Loucy (cell line): Measurements from ENCODE around the gene ANKRD60.

Experiments used
- H2AFZ ChIP-seq: fragments of 200-600 bp; sonication (generic); 2 replicates; pipeline ENCODE4 v1.6.0; 2016; ENCODE audit warnings: antibody characterized with exemption, mild to moderate bottlenecking, low read length, moderate library complexity
- H3F3A ChIP-seq: fragments of 200-600 bp; 2 replicates; pipeline ENCODE4 v1.6.0; 2016; ENCODE audit warnings: antibody characterized with exemption, low read depth, mild to moderate bottlenecking
- H3K27me3 ChIP-seq: fragments of 200-600 bp; sonication (generic); 2 replicates; pipeline ENCODE4 v1.6.1; 2014; ENCODE audit warnings: low read length, mild to moderate bottlenecking; ENCODE audit not compliant: insufficient read depth, poor library complexity, severe bottlenecking
- H3K36me3 ChIP-seq: fragments of 200-600 bp; sonication (generic); 2 replicates; pipeline ENCODE4 v1.6.1; 2016; ENCODE audit warnings: low read length; ENCODE audit not compliant: insufficient read depth
- H3K4me1 ChIP-seq: fragments of 200-600 bp; sonication (generic); 2 replicates; pipeline ENCODE4 v1.5.1; 2014; ENCODE audit warnings: low read length, mild to moderate bottlenecking; ENCODE audit not compliant: insufficient read depth, poor library complexity, severe bottlenecking
- H3K4me2 ChIP-seq: fragments of 200-600 bp; sonication (generic); 2 replicates; pipeline ENCODE4 v1.6.0; 2014; ENCODE audit warnings: antibody characterized with exemption, low read length, low read depth, mild to moderate bottlenecking; ENCODE audit not compliant: poor library complexity, severe bottlenecking
- H3K4me3 ChIP-seq: fragments of 200-600 bp; sonication (generic); 2 replicates; pipeline ENCODE4 v1.5.1; 2014; ENCODE audit warnings: low read length, mild to moderate bottlenecking, mixed read lengths; ENCODE audit not compliant: poor library complexity, severe bottlenecking
- H3K79me2 ChIP-seq: fragments of 200-600 bp; sonication (generic); 2 replicates; pipeline ENCODE4 v1.6.1; 2014; ENCODE audit warnings: low read length; ENCODE audit not compliant: insufficient read depth
- H3K9ac ChIP-seq: fragments of 200-600 bp; sonication (generic); 2 replicates; pipeline ENCODE4 v1.6.0; 2014; ENCODE audit warnings: mild to moderate bottlenecking, low read depth, low read length, moderate library complexity; ENCODE audit not compliant: poor library complexity, severe bottlenecking
- H3K9me2 ChIP-seq: fragments of 200-600 bp; sonication (generic); replicated peaks from 2 replicates; pipeline ENCODE4 v1.6.1; 2016; ENCODE audit warnings: low read depth, low read length, mixed read lengths
- H3K9me3 ChIP-seq: fragments of 200-600 bp; sonication (generic); 2 replicates; pipeline ENCODE4 v1.6.1; 2014; ENCODE audit warnings: mild to moderate bottlenecking, antibody characterized with exemption, low read length, low read depth; ENCODE audit not compliant: insufficient read depth
- H4K20me1 ChIP-seq: fragments of 200-600 bp; sonication (generic); 2 replicates; pipeline ENCODE4 v1.6.0; 2014; ENCODE audit warnings: antibody characterized with exemption, low read length, mild to moderate bottlenecking; ENCODE audit not compliant: insufficient read depth, poor library complexity, severe bottlenecking
- EZH2phosphoT487 ChIP-seq: fragments of 200-600 bp; IDR thresholded peaks from 2 replicates; pipeline ENCODE4 v1.6.1; 2018; ENCODE audit warnings: antibody characterized with exemption, mild to moderate bottlenecking, moderate library complexity, borderline replicate concordance
- TF ChIP-seq, protein P1 (sequence below): fragments of 200-600 bp; sonication (generic); conservative IDR thresholded peaks from 2 replicates; pipeline ENCODE4 v1.5.1; 2014; ENCODE audit warnings: mild to moderate bottlenecking, antibody characterized with exemption, low read length

ANKRD60 gene

DNA sequence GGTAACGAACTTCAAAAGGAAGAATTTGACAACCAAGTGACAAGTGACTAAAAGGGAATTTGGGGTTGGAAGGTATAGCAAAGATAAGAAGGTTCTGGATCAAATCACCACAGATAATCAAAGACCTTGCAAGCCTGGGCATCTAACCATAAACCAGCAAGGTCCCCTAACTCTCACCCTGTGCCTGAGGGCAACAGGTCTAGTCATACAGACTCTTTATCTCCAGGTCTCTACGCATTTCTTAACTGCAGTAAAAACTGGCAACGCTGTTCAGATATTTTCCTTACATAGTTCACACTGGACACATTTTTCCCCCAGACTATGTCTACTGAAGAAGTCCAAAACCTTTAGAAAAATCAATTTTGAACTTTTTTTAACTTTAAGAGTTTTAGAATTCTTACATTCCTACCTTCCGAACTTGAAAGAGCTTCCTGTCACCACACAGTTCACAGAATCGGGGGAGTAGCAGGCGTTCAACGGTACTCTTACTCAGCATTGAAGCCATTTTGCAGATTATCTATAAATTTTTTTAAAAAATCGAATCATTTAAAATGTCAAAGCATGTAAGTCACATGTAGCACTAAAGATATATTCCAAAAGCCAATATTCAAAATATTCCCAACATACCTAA lies 23.0 kb upstream of the ANKRD60 start:
- Histone ChIP-seq H2AFZ (no peak overlapping the region), H3K4me3 (no peak overlapping the region), H3K4me1 (peaks cover 2% of the 10 kb centered on the region), H3F3A (no peaks in the 10 kb centered on the region), H4K20me1 (no peaks in the 10 kb centered on the region), H3K4me2 (no peak overlapping the region), H3K27me3 (no peaks in the 10 kb centered on the region), H3K9me2 (no peaks in the 10 kb centered on the region), H3K9me3 (no peaks in the 10 kb centered on the region), H3K36me3 (no peaks in the 10 kb centered on the region), H3K9ac (no peak overlapping the region), H3K79me2 (no peaks in the 10 kb centered on the region)
- no peak for TF ChIP-seq EZH2phosphoT487
- TF ChIP-seq, protein P1, sequence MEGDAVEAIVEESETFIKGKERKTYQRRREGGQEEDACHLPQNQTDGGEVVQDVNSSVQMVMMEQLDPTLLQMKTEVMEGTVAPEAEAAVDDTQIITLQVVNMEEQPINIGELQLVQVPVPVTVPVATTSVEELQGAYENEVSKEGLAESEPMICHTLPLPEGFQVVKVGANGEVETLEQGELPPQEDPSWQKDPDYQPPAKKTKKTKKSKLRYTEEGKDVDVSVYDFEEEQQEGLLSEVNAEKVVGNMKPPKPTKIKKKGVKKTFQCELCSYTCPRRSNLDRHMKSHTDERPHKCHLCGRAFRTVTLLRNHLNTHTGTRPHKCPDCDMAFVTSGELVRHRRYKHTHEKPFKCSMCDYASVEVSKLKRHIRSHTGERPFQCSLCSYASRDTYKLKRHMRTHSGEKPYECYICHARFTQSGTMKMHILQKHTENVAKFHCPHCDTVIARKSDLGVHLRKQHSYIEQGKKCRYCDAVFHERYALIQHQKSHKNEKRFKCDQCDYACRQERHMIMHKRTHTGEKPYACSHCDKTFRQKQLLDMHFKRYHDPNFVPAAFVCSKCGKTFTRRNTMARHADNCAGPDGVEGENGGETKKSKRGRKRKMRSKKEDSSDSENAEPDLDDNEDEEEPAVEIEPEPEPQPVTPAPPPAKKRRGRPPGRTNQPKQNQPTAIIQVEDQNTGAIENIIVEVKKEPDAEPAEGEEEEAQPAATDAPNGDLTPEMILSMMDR, result no peak

DNA sequence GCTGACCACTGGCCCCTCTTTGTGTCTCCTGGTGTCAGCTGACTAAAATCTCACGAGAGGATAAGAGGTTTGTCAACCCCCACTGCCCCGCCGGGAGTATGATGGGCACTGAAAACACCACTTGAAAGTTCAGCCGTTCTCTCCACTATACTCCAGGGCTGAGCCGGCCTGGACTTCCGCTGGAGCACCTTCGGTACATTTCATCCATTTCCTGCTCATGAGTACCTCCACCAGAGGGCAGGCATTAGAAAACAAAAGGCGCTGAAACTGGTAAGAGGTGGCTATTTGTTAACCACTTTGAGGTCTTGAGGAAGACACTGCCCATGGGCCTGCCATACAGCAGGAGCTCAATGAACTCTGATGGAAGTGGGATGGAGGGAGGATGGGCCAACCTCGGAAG lies 17.9 kb upstream of the ANKRD60 start:
- no peaks in the 10 kb centered on the region for H3K9me2 ChIP-seq
- no peak overlapping the region for H3K9ac ChIP-seq
- no peaks in the 10 kb centered on the region for H3K4me1 ChIP-seq
- no peak overlapping the region for H2AFZ ChIP-seq
- no peak overlapping the region for H3K4me2 ChIP-seq
- H3K9me3 ChIP-seq, result no peaks in the 10 kb centered on the region
- H3K27me3 ChIP-seq, result no peaks in the 10 kb centered on the region
- no peak overlapping the region for H3K4me3 ChIP-seq
- H4K20me1 ChIP-seq, result no peaks in the 10 kb centered on the region
- TF ChIP-seq EZH2phosphoT487, result no peak
- TF ChIP-seq, protein P1, result peak; percentile 66
- H3K36me3 ChIP-seq, result no peaks in the 10 kb centered on the region
- H3K79me2 ChIP-seq, result no peaks in the 10 kb centered on the region
- no peaks in the 10 kb centered on the region for H3F3A ChIP-seq

DNA sequence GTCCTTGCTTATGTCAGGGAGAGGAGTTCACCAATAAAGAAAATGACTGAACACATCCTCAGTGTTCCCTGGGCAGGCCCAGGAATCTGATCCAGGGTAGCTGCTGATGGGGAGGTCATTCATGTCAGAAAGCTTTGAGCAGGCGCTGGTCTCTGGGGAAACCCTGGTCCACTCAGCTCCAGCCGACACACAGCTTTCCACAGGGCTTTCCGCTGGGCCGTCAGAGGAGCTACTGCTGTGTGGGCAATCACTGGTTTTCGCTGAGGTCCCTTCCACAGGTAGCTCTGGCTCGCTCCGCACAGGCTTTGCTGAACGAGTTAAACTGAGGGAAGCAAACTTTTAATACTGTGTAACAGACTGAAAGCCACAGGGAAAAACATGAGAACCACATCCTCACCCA lies 17.5 kb upstream of the ANKRD60 start:
- no peaks in the 10 kb centered on the region for H3K4me1 ChIP-seq
- no peaks in the 10 kb centered on the region for H3F3A ChIP-seq
- no peaks in the 10 kb centered on the region for H3K79me2 ChIP-seq
- no peaks in the 10 kb centered on the region for H3K9me3 ChIP-seq
- no peak overlapping the region for H3K9ac ChIP-seq
- H3K4me2 ChIP-seq, result no peak overlapping the region
- H3K9me2 ChIP-seq, result no peaks in the 10 kb centered on the region
- no peaks in the 10 kb centered on the region for H3K36me3 ChIP-seq
- TF ChIP-seq EZH2phosphoT487, result no peak
- TF ChIP-seq, protein P1, result no peak
- no peaks in the 10 kb centered on the region for H3K27me3 ChIP-seq
- H3K4me3 ChIP-seq, result no peak overlapping the region
- no peaks in the 10 kb centered on the region for H4K20me1 ChIP-seq
- H2AFZ ChIP-seq, result 0 out of 2 replicates have a peak overlapping the region, but pooled peaks have one; percentile 31
